C4-2B (cell line): ENCODE measurements around the gene MARS2.

Experiments
- H3K27ac ChIP-seq: fragments of 450-650 bp; 2 replicates; pipeline ENCODE4 v1.5.1; 2017
- CTCF ChIP-seq: fragments of 450-650 bp; conservative IDR thresholded peaks from 2 replicates; pipeline ENCODE4 v1.5.1; 2017; ENCODE audit warnings: mild to moderate bottlenecking
- ZFX ChIP-seq: fragments of 450-650 bp; IDR thresholded peaks from 2 replicates; pipeline ENCODE4 v1.6.1; 2017

The MARS2 gene

GRCh38 chr2:197673106-197673505 lies 32.1 kb upstream of the MARS2 start:
- H3K27ac ChIP-seq = no peak overlapping the region
- no peak for TF ChIP-seq ZFX
- TF ChIP-seq CTCF = no peak

- TF ChIP-seq CTCF (no peak), ZFX (no peak)
- H3K27ac ChIP-seq = no peak overlapping the region
Observed at GRCh38 chr2:197673606-197674005, 31.6 kb upstream of the MARS2 start.

- H3K27ac ChIP-seq = no peak overlapping the region
- TF ChIP-seq CTCF = no peak
- TF ChIP-seq ZFX = no peak
Observed at GRCh38 chr2:197674060-197674459, 31.1 kb upstream of the MARS2 start.

- TF ChIP-seq CTCF (no peak), ZFX (no peak)
- no peak overlapping the region for H3K27ac ChIP-seq
Observed at GRCh38 chr2:197674591-197674990, 30.6 kb upstream of the MARS2 start.

- H3K27ac ChIP-seq = no peak within 1 kb of the TSS
- TF ChIP-seq CTCF (no peak), ZFX (no peak)
Observed at GRCh38 chr2:197675246-197675645, 29.9 kb upstream of the MARS2 start, which contains the start of gene RFTN2. RFTN2 (minus strand) TSS chr2:197675587; CDS start chr2:197675458, 129 bp downstream.

GRCh38 chr2:197675711-197676188 lies 29.4 kb upstream of the MARS2 start:
- H3K27ac ChIP-seq = no peak overlapping the region
- TF ChIP-seq CTCF (no peak), ZFX (no peak)

- no peak overlapping the region for H3K27ac ChIP-seq
- TF ChIP-seq CTCF = no peak
- TF ChIP-seq ZFX = no peak
Observed at GRCh38 chr2:197677056-197677455, 28.1 kb upstream of the MARS2 start.
